Trophoblast cell (in vitro differentiated cells and primary cell): Measurements from ENCODE around the gene PTBP3.

Experiments used
- DNase-seq, 2 donors: peaks; one replicate each; pipeline ENCODE4 v3.0.0-alpha.2; 2016
- H2AFZ ChIP-seq: 2 replicates; pipeline ENCODE4 v1.6.1; 2013; ENCODE audit warnings: low read length, moderate library complexity, mild to moderate bottlenecking; ENCODE audit not compliant: insufficient read depth, poor library complexity
- H2AK5ac ChIP-seq: 2 replicates; pipeline ENCODE4 v1.6.1; 2013; ENCODE audit warnings: mild to moderate bottlenecking, low read length
- H2BK120ac ChIP-seq: 2 replicates; pipeline ENCODE4 v1.6.1; 2013; ENCODE audit warnings: low read length, mild to moderate bottlenecking, moderate library complexity; ENCODE audit not compliant: insufficient read depth, poor library complexity
- H2BK12ac ChIP-seq: 2 replicates; pipeline ENCODE4 v1.6.1; 2013; ENCODE audit warnings: mild to moderate bottlenecking, low read length, moderate library complexity
- H2BK5ac ChIP-seq: 2 replicates; pipeline ENCODE4 v1.6.1; 2013; ENCODE audit warnings: low read length, low read depth, moderate library complexity, mild to moderate bottlenecking; ENCODE audit not compliant: poor library complexity
- H3K14ac ChIP-seq: 2 replicates; pipeline ENCODE4 v1.6.1; 2013; ENCODE audit warnings: mild to moderate bottlenecking, low read length
- H3K18ac ChIP-seq: 2 replicates; pipeline ENCODE4 v1.6.1; 2013; ENCODE audit warnings: mild to moderate bottlenecking, low read length
- H3K23ac ChIP-seq: 2 replicates; pipeline ENCODE4 v1.6.1; 2013; ENCODE audit warnings: low read length
- H3K27ac ChIP-seq: 2 replicates; pipeline ENCODE4 v1.5.1; 2013; ENCODE audit warnings: low read depth, mild to moderate bottlenecking, inconsistent platforms, low read length, moderate library complexity
- H3K27me3 ChIP-seq: 2 replicates; pipeline ENCODE4 v1.6.1; 2013; ENCODE audit warnings: inconsistent platforms, mild to moderate bottlenecking, low read length, moderate library complexity; ENCODE audit not compliant: insufficient read depth
- H3K36me3 ChIP-seq, 2 experiments: 1 replicate in 1 of 2; 2 replicates in 1 of 2; pipeline ENCODE4 v1.6.1; 2013; ENCODE audit warnings: low read length in 2 of 2, mild to moderate bottlenecking in 2 of 2, moderate library complexity in 1 of 2; ENCODE audit not compliant: insufficient read depth in 2 of 2, control insufficient read depth in 1 of 2
- H3K4ac ChIP-seq: 2 replicates; pipeline ENCODE4 v1.6.1; 2013; ENCODE audit warnings: low read depth, mild to moderate bottlenecking, low read length, moderate library complexity
- H3K4me1 ChIP-seq, 2 experiments: 1 replicate in 1 of 2; 2 replicates in 1 of 2; pipeline ENCODE4 v1.6.1; 2013; ENCODE audit warnings: low read length in 2 of 2, mild to moderate bottlenecking in 2 of 2, moderate library complexity in 1 of 2; ENCODE audit not compliant: insufficient read depth in 2 of 2, control insufficient read depth in 1 of 2
- H3K4me2 ChIP-seq: 2 replicates; pipeline ENCODE4 v1.6.1; 2013; ENCODE audit warnings: inconsistent platforms, mild to moderate bottlenecking, low read length, moderate library complexity
- H3K4me3 ChIP-seq: 2 replicates; pipeline ENCODE4 v1.5.1; 2013; ENCODE audit warnings: mild to moderate bottlenecking, low read depth, low read length, inconsistent platforms
- H3K79me1 ChIP-seq: one replicate; pipeline ENCODE4 v1.6.1; 2013; ENCODE audit warnings: low read length
- H3K79me2 ChIP-seq: 2 replicates; pipeline ENCODE4 v1.6.1; 2013; ENCODE audit warnings: low read length, mild to moderate bottlenecking; ENCODE audit not compliant: control insufficient read depth, insufficient read depth, poor library complexity
- H3K9ac ChIP-seq: 2 replicates; pipeline ENCODE4 v1.6.1; 2013; ENCODE audit warnings: mild to moderate bottlenecking, low read length
- H3K9me3 ChIP-seq: 2 replicates; pipeline ENCODE4 v1.6.1; 2013; ENCODE audit warnings: low read depth, mild to moderate bottlenecking, control low read depth, inconsistent platforms, low read length; ENCODE audit not compliant: insufficient read depth
- H4K12ac ChIP-seq: 2 replicates; pipeline ENCODE4 v1.6.1; 2013; ENCODE audit warnings: low read depth, mild to moderate bottlenecking, low read length, moderate library complexity
- H4K8ac ChIP-seq: 2 replicates; pipeline ENCODE4 v1.6.1; 2013; ENCODE audit warnings: low read depth, mild to moderate bottlenecking, low read length, moderate library complexity
- H4K91ac ChIP-seq: one replicate; pipeline ENCODE4 v1.6.1; 2013; ENCODE audit warnings: low read depth, mild to moderate bottlenecking, low read length, moderate library complexity
- WGBS: extraction: QIAGEN DNeasy Blood & Tissue Kit; methylation state at CpG from one replicate; pipeline ENCODE4 v1.1.7; 2013; ENCODE audit warnings: missing lambda C conversion rate; ENCODE audit not compliant: insufficient read length, insufficient coverage; ENCODE audit errors: extremely low coverage; 5-methylcytosine and 5-hydroxymethylcytosine counted together

Gene PTBP3

GRCh38 chr9:112360047-112360804 is 26.8 kb upstream of the PTBP3 start:
- Histone ChIP-seq H2BK120ac (no peak overlapping the region), H3K79me1 (no peaks in the 10 kb centered on the region), H3K9ac (no peak overlapping the region), H4K8ac (no peak overlapping the region), H3K4ac (no peak overlapping the region), H2BK5ac (no peak overlapping the region), H3K4me3 (no peak overlapping the region), H3K4me2 (no peak overlapping the region), H2AK5ac (no peak overlapping the region), H3K4me1 (no peaks in the 10 kb centered on the region), H2AFZ (no peak overlapping the region), H3K23ac (no peak overlapping the region), H4K12ac (no peak overlapping the region), H2BK12ac (no peak overlapping the region), H3K9me3 (no peaks in the 10 kb centered on the region), H3K27ac (no peak overlapping the region), H4K91ac (no peak overlapping the region), H3K79me2 (no peaks in the 10 kb centered on the region), H3K18ac (no peak overlapping the region), H3K36me3 (no peaks in the 10 kb centered on the region), H3K27me3 (no peaks in the 10 kb centered on the region), H3K14ac (no peak overlapping the region)
- DNase-seq: no peak
- no CpG with 5 or more reads among the region's 5 CpGs for WGBS

GRCh38 chr9:112355427-112355897 is 22.0 kb upstream of the PTBP3 start:
- no peak overlapping the region for H2AFZ ChIP-seq
- no CpG with 5 or more reads among the region's 8 CpGs for WGBS
- no peak for DNase-seq

GRCh38 chr9:112354081-112354743 is 20.8 kb upstream of the PTBP3 start:
- Histone ChIP-seq H4K91ac (no peak overlapping the region), H3K79me2 (no peaks in the 10 kb centered on the region), H4K12ac (no peak overlapping the region), H3K4ac (no peak overlapping the region), H3K9ac (no peak overlapping the region), H2BK120ac (no peak overlapping the region), H2BK12ac (no peak overlapping the region), H4K8ac (no peak overlapping the region), H3K4me1 (no peaks in the 10 kb centered on the region), H3K23ac (no peak overlapping the region), H2AFZ (no peak overlapping the region), H3K27me3 (no peaks in the 10 kb centered on the region), H3K9me3 (no peaks in the 10 kb centered on the region), H3K4me3 (no peak overlapping the region), H3K36me3 (no peaks in the 10 kb centered on the region), H3K79me1 (no peaks in the 10 kb centered on the region), H3K27ac (no peak overlapping the region), H3K18ac (no peak overlapping the region), H2AK5ac (no peak overlapping the region), H3K4me2 (no peak overlapping the region), H3K14ac (no peak overlapping the region), H2BK5ac (no peak overlapping the region)
- DNase-seq: no peak
- WGBS: no CpG with 5 or more reads among the region's 1 CpG

More at GRCh38 chr9:112355427-112355897, 22.0 kb upstream of the PTBP3 start:
- no peak overlapping the region for H3K4me2 ChIP-seq
- no peak overlapping the region for H2BK5ac ChIP-seq
- H3K36me3 ChIP-seq: no peaks in the 10 kb centered on the region
- no peak overlapping the region for H4K12ac ChIP-seq
- no peak overlapping the region for H2BK120ac ChIP-seq
- H3K18ac ChIP-seq: no peak overlapping the region
- H3K4me3 ChIP-seq: no peak overlapping the region
- no peak overlapping the region for H3K4ac ChIP-seq
- no peaks in the 10 kb centered on the region for H3K27me3 ChIP-seq
- no peak overlapping the region for H2BK12ac ChIP-seq
- H3K23ac ChIP-seq: no peak overlapping the region
- H3K79me2 ChIP-seq: no peaks in the 10 kb centered on the region
- H3K79me1 ChIP-seq: no peaks in the 10 kb centered on the region
- no peak overlapping the region for H3K14ac ChIP-seq
- no peak overlapping the region for H2AK5ac ChIP-seq
- no peaks in the 10 kb centered on the region for H3K4me1 ChIP-seq
- no peak overlapping the region for H3K27ac ChIP-seq
- no peak overlapping the region for H3K9ac ChIP-seq
- H4K8ac ChIP-seq: no peak overlapping the region
- no peaks in the 10 kb centered on the region for H3K9me3 ChIP-seq
- H4K91ac ChIP-seq: no peak overlapping the region

GRCh38 chr9:112352209-112352608 is 18.8 kb upstream of the PTBP3 start:
- no peak overlapping the region for H2BK12ac ChIP-seq
- no peak overlapping the region for H3K23ac ChIP-seq
- H2AFZ ChIP-seq: no peak overlapping the region
- H4K8ac ChIP-seq: no peak overlapping the region
- H3K4ac ChIP-seq: no peak overlapping the region
- H2BK5ac ChIP-seq: no peak overlapping the region
- no peak overlapping the region for H3K18ac ChIP-seq
- H3K14ac ChIP-seq: no peak overlapping the region
- no peak overlapping the region for H3K9ac ChIP-seq
- no peaks in the 10 kb centered on the region for H3K36me3 ChIP-seq
- no peak for DNase-seq
- no peak overlapping the region for H2BK120ac ChIP-seq
- no peak overlapping the region for H2AK5ac ChIP-seq
- no peak overlapping the region for H3K4me3 ChIP-seq
- no CpG with 5 or more reads among the region's 3 CpGs for WGBS
- H3K4me1 ChIP-seq: peaks cover 0 to 2% of the 10 kb centered on the region in 2 experiments
- no peaks in the 10 kb centered on the region for H3K79me2 ChIP-seq
- no peak overlapping the region for H4K12ac ChIP-seq
- no peak overlapping the region for H4K91ac ChIP-seq
- H3K27me3 ChIP-seq: no peaks in the 10 kb centered on the region
- no peak overlapping the region for H3K4me2 ChIP-seq
- no peaks in the 10 kb centered on the region for H3K79me1 ChIP-seq
- H3K27ac ChIP-seq: no peak overlapping the region
- H3K9me3 ChIP-seq: no peaks in the 10 kb centered on the region
